Naive thymus-derived CD8-positive, alpha-beta T cell (primary cell): ENCODE results near the gene SASH1. TPM values are rescaled to one million over a fixed set of nuclear protein-coding genes. Genes with fewer than 3 reads are reported as not detected.

Experiments used
- ATAC-seq, 2 donors: fragments of 150-1000 bp; cut with Tn5 transposase in 1 of 2; sonication (Bioruptor Pico), chemical (Tn5 transposase) in 1 of 2; 1 replicate in 1 of 2; 2 replicates in 1 of 2; pipeline ENCODE4 v1.10.0; 2021; ENCODE audit warnings: mild to moderate bottlenecking in 2 of 2, moderate library complexity in 2 of 2
- POLR2A ChIA-PET: fragments of 350-600 bp; sonication (Branson Sonifier 250); formaldehyde crosslinking; loops from one replicate; lab custom pipeline; 2021; ENCODE audit warnings: antibody characterized with exemption; lab: Charles Lee
- DNase-seq, 10 donors: peaks; one replicate each; pipeline versions ENCODE4 v3.0.0 to v3.0.0-alpha.2; 2020 to 2022
- H3K27ac Mint-ChIP-seq, 10 donors: one replicate each; pipeline ENCODE4 v1.8.0; 2020 to 2022; ENCODE audit warnings: mild to moderate bottlenecking in 10 of 10, mixed read lengths in 10 of 10, moderate library complexity in 4 of 10, inconsistent platforms in 1 of 10
- H3K27me3 Mint-ChIP-seq, 5 donors: one replicate each; pipeline ENCODE4 v1.8.0; 2021 to 2022; ENCODE audit warnings: mixed read lengths in 5 of 5
- H3K36me3 Mint-ChIP-seq, 3 donors: one replicate each; pipeline ENCODE4 v1.8.0; 2020 to 2022; ENCODE audit warnings: mixed read lengths in 3 of 3, mild to moderate bottlenecking in 2 of 3, inconsistent platforms in 1 of 3
- H3K4me1 Mint-ChIP-seq, 4 donors: one replicate each; pipeline ENCODE4 v1.8.0; 2021 to 2022; ENCODE audit warnings: mixed read lengths in 4 of 4
- H3K4me3 Mint-ChIP-seq, 10 donors: one replicate each; pipeline ENCODE4 v1.8.0; 2020 to 2022; ENCODE audit warnings: mild to moderate bottlenecking in 10 of 10, mixed read lengths in 10 of 10, moderate library complexity in 6 of 10, inconsistent platforms in 1 of 10
- H3K9me3 Mint-ChIP-seq, 9 donors: one replicate each; pipeline ENCODE4 v1.8.0; 2020 to 2022; ENCODE audit warnings: mixed read lengths in 9 of 9, mild to moderate bottlenecking in 3 of 9, inconsistent platforms in 1 of 9, moderate library complexity in 1 of 9
- polyA plus RNA-seq, 3 donors: library from polyadenylated mRNA; unstranded; fragments of 300-500 nt; fragmentation: Illumina TruSeq; gene quantifications; one replicate each; pipeline ENCODE4 v1.2.3, GENCODE V29; 2021
- total RNA-seq, 8 experiments: library from RNA in 2 of 8; stranded (reverse) in 2 of 8; gene quantifications; one replicate each; pipeline ENCODE4 v1.2.3 and lab custom pipeline; 2021 to 2026

Gene SASH1
- total and polyA plus RNA-seq, 5 experiments from 2014 or later = not detected

- no peak for ATAC-seq
- Mint-ChIP-seq H3K36me3 (no peaks in the 10 kb centered on the region), H3K4me3 (no peak overlapping the region), H3K27ac (no peak overlapping the region), H3K27me3 (peaks cover 0 to 4% (median 0%) of the 10 kb centered on the region in 5 donors), H3K4me1 (peaks cover 0 to 15% (median 0%) of the 10 kb centered on the region in 4 donors), H3K9me3 (no peaks in the 10 kb centered on the region)
- DNase-seq = no peak
- POLR2A ChIA-PET = no interaction called here
Observed at GRCh38 chr6:148523551-148523950, 180.9 kb downstream of the SASH1 start.

DNA sequence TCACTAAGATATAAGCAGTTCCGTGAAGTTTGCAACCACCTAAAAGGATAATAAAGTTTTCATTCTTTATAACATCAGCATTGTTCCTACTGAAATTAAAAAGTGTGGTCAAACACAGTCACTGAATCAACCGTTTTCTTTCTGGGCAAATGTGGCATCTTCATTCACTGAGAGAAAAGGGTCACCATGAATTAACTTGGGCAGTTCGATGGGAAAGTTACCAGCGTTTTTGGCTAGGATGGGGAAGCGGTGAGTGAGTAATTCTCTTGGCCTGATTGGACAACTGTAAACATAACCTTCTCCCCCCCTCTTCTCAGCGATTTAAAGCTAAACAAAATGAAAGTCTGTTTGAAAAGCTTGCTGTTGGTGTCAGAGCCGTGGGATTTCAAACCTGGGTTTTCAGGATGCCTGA, 181.8 kb downstream of the SASH1 start:
- H3K4me1 Mint-ChIP-seq = peaks cover 0 to 15% (median 0%) of the 10 kb centered on the region in 4 donors
- H3K36me3 Mint-ChIP-seq = no peaks in the 10 kb centered on the region
- POLR2A ChIA-PET = no interaction called here
- no peak overlapping the region for H3K27ac Mint-ChIP-seq
- peaks cover 0 to 4% (median 0%) of the 10 kb centered on the region in 5 donors for H3K27me3 Mint-ChIP-seq
- ATAC-seq = no peak
- no peaks in the 10 kb centered on the region for H3K9me3 Mint-ChIP-seq
- H3K4me3 Mint-ChIP-seq = no peak overlapping the region
- DNase-seq = no peak

GRCh38 chr6:148524976-148525375, 182.3 kb downstream of the SASH1 start:
- H3K4me1 Mint-ChIP-seq = peaks cover 0 to 15% (median 0%) of the 10 kb centered on the region in 4 donors
- DNase-seq (no peak), ATAC-seq (no peak)
- H3K27me3 Mint-ChIP-seq = peaks cover 0 to 4% (median 0%) of the 10 kb centered on the region in 5 donors
- no peaks in the 10 kb centered on the region for H3K9me3 Mint-ChIP-seq
- H3K36me3 Mint-ChIP-seq = no peaks in the 10 kb centered on the region
- no peak overlapping the region for H3K27ac Mint-ChIP-seq
- POLR2A ChIA-PET = no interaction called here
- H3K4me3 Mint-ChIP-seq = no peak overlapping the region

DNA sequence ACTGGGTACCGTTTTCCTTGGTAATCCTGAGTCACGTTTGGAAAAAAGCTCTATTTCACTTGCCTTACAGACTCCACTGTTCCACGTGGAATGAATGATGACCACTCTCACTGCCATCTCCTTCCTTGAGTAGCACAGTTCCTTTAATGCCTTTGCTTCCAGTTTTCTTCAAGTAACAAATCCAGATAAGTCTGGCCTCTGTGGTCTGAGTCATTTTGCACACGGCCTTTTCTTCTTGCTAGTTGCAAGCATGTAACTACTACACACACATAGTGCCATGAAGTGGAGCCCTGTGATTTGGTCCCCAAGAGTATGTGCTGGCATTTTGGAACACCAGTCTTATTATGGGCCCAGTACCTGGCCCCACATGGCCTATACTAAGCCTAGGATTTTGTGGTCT, 182.8 kb downstream of the SASH1 start:
- POLR2A ChIA-PET = no interaction called here
- H3K27me3 Mint-ChIP-seq = peaks cover 0 to 4% (median 0%) of the 10 kb centered on the region in 5 donors
- H3K27ac Mint-ChIP-seq = no peak overlapping the region
- no peaks in the 10 kb centered on the region for H3K9me3 Mint-ChIP-seq
- DNase-seq (no peak), ATAC-seq (no peak)
- no peaks in the 10 kb centered on the region for H3K36me3 Mint-ChIP-seq
- H3K4me1 Mint-ChIP-seq = peaks cover 0 to 13% (median 0%) of the 10 kb centered on the region in 4 donors
- H3K4me3 Mint-ChIP-seq = no peak overlapping the region

- peaks cover 0 to 4% (median 0%) of the 10 kb centered on the region in 5 donors for H3K27me3 Mint-ChIP-seq
- POLR2A ChIA-PET = no interaction called here
- ATAC-seq (no peak), DNase-seq (no peak)
- H3K9me3 Mint-ChIP-seq = no peaks in the 10 kb centered on the region
- H3K4me3 Mint-ChIP-seq = no peak overlapping the region
- H3K36me3 Mint-ChIP-seq = no peaks in the 10 kb centered on the region
- H3K27ac Mint-ChIP-seq = no peak overlapping the region
- H3K4me1 Mint-ChIP-seq = peaks cover 0 to 7% (median 2%) of the 10 kb centered on the region in 4 donors
Observed at GRCh38 chr6:148526145-148526544, 183.5 kb downstream of the SASH1 start.

- Mint-ChIP-seq H3K9me3 (no peaks in the 10 kb centered on the region), H3K27me3 (peaks cover 0 to 4% (median 0%) of the 10 kb centered on the region in 5 donors), H3K27ac (no peak overlapping the region), H3K4me1 (peaks cover 0 to 2% (median under 1%) of the 10 kb centered on the region in 4 donors), H3K36me3 (no peaks in the 10 kb centered on the region), H3K4me3 (no peak overlapping the region)
- POLR2A ChIA-PET = no interaction called here
- DNase-seq (no peak), ATAC-seq (no peak)
Observed at GRCh38 chr6:148528292-148528691, 185.7 kb downstream of the SASH1 start.

DNA sequence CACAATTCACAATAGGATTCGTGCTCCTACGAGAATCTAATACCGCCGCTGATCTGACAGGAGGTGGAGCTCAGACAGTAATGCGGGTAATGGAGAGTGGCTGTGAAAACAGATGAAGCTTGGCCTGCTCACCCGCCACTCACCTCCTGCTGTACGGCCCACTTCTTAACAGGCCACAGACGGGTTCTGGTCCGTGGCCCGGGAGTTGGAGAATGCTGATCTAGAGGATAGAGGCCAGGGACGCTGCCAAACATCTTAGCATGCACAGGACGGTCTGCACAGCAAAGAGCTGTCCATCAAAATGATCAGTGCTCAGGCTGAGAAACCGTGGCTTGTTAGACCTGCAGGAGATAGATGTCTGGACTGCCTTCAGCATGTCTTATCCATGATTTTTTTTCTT, 186.4 kb downstream of the SASH1 start:
- no peak overlapping the region for H3K4me3 Mint-ChIP-seq
- peaks cover 0 to 2% (median under 1%) of the 10 kb centered on the region in 4 donors for H3K4me1 Mint-ChIP-seq
- no peaks in the 10 kb centered on the region for H3K36me3 Mint-ChIP-seq
- no peak for ATAC-seq
- no peaks in the 10 kb centered on the region for H3K9me3 Mint-ChIP-seq
- no peak for DNase-seq
- no peak overlapping the region for H3K27ac Mint-ChIP-seq
- peaks cover 0 to 6% (median 0%) of the 10 kb centered on the region in 5 donors for H3K27me3 Mint-ChIP-seq
- POLR2A ChIA-PET = no interaction called here

- Mint-ChIP-seq H3K9me3 (no peaks in the 10 kb centered on the region), H3K4me3 (no peak overlapping the region), H3K27ac (no peak overlapping the region), H3K4me1 (peaks cover 0 to 2% (median under 1%) of the 10 kb centered on the region in 4 donors), H3K27me3 (peaks cover 0 to 6% (median 0%) of the 10 kb centered on the region in 5 donors), H3K36me3 (no peaks in the 10 kb centered on the region)
- DNase-seq = no peak
- POLR2A ChIA-PET = no interaction called here
- ATAC-seq = no peak
Observed at GRCh38 chr6:148530394-148530953, 187.8 kb downstream of the SASH1 start.

DNA sequence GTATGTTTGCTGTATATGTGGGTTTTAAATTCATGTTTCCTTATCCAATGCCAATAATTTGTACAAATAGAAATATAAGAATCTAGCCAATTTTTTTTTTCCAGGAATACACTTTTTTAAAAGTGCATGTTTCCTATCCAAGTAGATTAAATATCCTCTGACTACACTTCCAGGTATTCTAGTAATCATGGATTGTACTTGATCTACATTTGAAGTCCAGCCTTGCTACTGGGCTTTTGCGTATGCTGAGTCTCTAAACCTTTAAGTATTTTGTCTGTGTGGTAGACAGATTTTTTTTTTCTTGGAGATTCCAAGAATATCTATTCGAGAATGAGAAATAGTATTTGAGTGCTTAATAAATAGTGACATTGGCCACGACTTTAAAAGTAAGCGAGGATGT, 188.3 kb downstream of the SASH1 start:
- no peaks in the 10 kb centered on the region for H3K9me3 Mint-ChIP-seq
- H3K4me3 Mint-ChIP-seq = no peak overlapping the region
- H3K27ac Mint-ChIP-seq = no peak overlapping the region
- peaks cover 0 to 2% (median under 1%) of the 10 kb centered on the region in 4 donors for H3K4me1 Mint-ChIP-seq
- peaks cover 0 to 6% (median 4%) of the 10 kb centered on the region in 5 donors for H3K27me3 Mint-ChIP-seq
- ATAC-seq = no peak
- no peak for DNase-seq
- no peaks in the 10 kb centered on the region for H3K36me3 Mint-ChIP-seq
- POLR2A ChIA-PET = no interaction called here

DNA sequence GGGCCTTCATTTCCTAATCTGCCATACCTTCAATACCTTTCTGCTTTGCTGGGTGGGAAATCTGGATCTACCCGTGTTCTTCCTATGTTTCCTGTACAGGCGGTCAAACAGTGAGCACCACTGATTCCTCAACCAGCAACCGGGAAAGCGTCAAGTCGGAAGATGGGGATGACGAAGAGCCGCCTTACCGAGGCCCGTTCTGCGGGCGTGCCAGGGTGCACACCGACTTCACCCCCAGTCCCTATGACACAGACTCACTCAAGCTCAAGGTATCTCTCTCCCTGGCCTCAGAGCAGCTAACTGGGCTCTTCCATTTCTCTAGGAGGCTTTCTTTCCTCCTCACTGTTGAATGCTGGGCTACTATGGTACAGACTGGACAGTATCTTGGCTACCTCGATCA, 190.1 kb downstream of the SASH1 start:
- ATAC-seq (no peak), DNase-seq (no peak)
- Mint-ChIP-seq H3K36me3 (no peaks in the 10 kb centered on the region), H3K4me1 (peaks cover 0 to 2% (median under 1%) of the 10 kb centered on the region in 4 donors), H3K27me3 (peaks cover 0 to 5% (median 4%) of the 10 kb centered on the region in 5 donors), H3K4me3 (no peak overlapping the region), H3K27ac (no peak overlapping the region), H3K9me3 (no peaks in the 10 kb centered on the region)
- POLR2A ChIA-PET = no interaction called here

DNA sequence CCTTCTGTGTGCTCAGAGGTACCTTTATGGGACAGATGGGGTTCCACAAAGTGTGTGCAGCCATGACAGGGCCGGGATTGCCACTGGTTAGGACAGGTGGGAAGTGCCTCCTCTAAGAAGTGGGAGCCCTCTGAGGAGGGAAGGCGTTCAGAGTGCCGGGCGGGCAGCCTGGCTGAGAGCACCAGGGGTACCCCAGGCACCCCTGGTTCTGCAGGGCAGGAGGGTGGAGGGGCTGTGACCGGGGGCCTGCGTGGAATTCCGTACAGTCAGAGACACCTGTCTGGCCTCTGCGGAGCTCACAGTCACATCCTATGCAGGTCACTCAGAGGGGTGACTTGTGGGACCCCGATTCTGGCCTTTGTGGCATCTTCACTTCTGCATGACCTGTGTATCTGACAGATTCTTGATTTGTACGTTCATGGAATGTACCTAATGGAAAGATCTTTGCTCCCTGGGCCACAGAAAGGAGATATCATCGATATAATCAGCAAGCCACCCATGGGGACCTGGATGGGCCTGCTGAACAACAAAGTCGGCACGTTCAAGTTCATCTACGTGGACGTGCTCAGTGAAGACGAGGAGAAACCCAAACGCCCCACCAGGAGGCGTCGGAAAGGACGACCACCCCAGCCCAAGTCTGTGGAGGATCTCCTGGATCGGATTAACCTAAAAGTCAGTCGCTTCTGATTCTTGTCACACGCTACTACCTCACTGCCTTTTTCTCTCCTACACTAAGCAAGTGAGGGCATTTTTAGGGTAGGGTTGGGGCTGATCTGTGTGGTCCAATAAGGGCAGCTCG, 190.9 kb downstream of the SASH1 start:
- no peak overlapping the region for H3K4me3 Mint-ChIP-seq
- peaks cover 0 to 5% (median 2%) of the 10 kb centered on the region in 5 donors for H3K27me3 Mint-ChIP-seq
- no peak for DNase-seq
- POLR2A ChIA-PET = no interaction called here
- no peak overlapping the region for H3K27ac Mint-ChIP-seq
- no peaks in the 10 kb centered on the region for H3K36me3 Mint-ChIP-seq
- peaks cover 0 to 2% (median 2%) of the 10 kb centered on the region in 4 donors for H3K4me1 Mint-ChIP-seq
- no peaks in the 10 kb centered on the region for H3K9me3 Mint-ChIP-seq
- ATAC-seq = no peak

DNA sequence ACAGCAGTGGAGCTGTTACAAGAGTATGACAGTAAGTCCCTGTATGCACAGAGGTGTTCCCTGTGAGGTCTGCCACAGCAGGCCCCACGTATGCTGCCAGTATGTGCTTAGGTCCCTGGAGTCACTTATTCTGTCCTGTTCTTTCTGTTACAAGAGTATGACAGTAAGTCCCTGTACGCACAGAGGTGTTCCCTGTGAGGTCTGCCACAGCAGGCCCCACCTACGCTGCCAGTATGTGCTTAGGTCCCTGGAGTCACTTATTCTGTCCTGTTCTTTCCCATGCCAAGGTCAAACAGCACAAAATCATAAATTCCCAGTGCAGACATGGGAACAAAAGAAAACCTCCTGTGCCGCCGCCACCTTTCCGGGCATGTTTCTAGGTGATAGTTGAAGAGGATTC, 192.2 kb downstream of the SASH1 start:
- no peak overlapping the region for H3K4me3 Mint-ChIP-seq
- H3K27me3 Mint-ChIP-seq = peaks cover 0 to 5% (median 0%) of the 10 kb centered on the region in 5 donors
- H3K27ac Mint-ChIP-seq = no peak overlapping the region
- no peaks in the 10 kb centered on the region for H3K36me3 Mint-ChIP-seq
- H3K4me1 Mint-ChIP-seq = peaks cover 0 to 5% (median 2%) of the 10 kb centered on the region in 4 donors
- H3K9me3 Mint-ChIP-seq = no peaks in the 10 kb centered on the region
- POLR2A ChIA-PET = no interaction called here
- ATAC-seq (no peak), DNase-seq (no peak)

GRCh38 chr6:148535381-148535780, 192.7 kb downstream of the SASH1 start:
- ATAC-seq = no peak
- POLR2A ChIA-PET = no interaction called here
- Mint-ChIP-seq H3K27ac (no peak overlapping the region), H3K36me3 (no peaks in the 10 kb centered on the region), H3K4me1 (peaks cover 0 to 5% (median 2%) of the 10 kb centered on the region in 4 donors), H3K27me3 (peaks cover 0 to 7% (median 0%) of the 10 kb centered on the region in 5 donors), H3K9me3 (no peaks in the 10 kb centered on the region), H3K4me3 (no peak overlapping the region)
- no peak for DNase-seq
